CD14-positive monocyte (primary cell): ENCODE measurements around the gene DYNLT1. TPM values are rescaled to one million over a fixed set of nuclear protein-coding genes. Genes with fewer than 3 reads are reported as not detected.
"Not testable (repeated sequence)": the region's sequence is repeated elsewhere in the genome, so short reads cannot be mapped to it uniquely, and the experiment has no call there.

ENCODE experiments used
- DNase-seq, 3 donors: peaks; one replicate each; pipeline ENCODE4 v3.0.0-alpha.2; 2011 to 2022
- H2AFZ ChIP-seq: 2 replicates; pipeline ENCODE4 v1.6.0; 2012; ENCODE audit warnings: mild to moderate bottlenecking, low read depth, low read length, inconsistent platforms; ENCODE audit not compliant: insufficient read depth, poor library complexity, severe bottlenecking
- H3K27ac ChIP-seq, 2 donors: 1 replicate in 1 of 2; 2 replicates in 1 of 2; pipeline ENCODE4 v1.5.1; 2012 to 2013; ENCODE audit warnings: low read length in 2 of 2, control low read depth in 1 of 2, inconsistent platforms in 1 of 2, low read depth in 1 of 2, mild to moderate bottlenecking in 1 of 2
- H3K27me3 ChIP-seq, 2 donors: one replicate each; pipeline versions ENCODE4 v1.6.0 to v1.6.1; 2011 to 2013; ENCODE audit warnings: low read length in 2 of 2; ENCODE audit not compliant: control insufficient read depth in 2 of 2, insufficient read depth in 2 of 2
- H3K36me3 ChIP-seq, 2 donors: replicated peaks in 1 of 2; 1 replicate in 1 of 2; 2 replicates in 1 of 2; pipeline versions ENCODE4 v1.5.1 to v1.6.1; 2012 to 2013; ENCODE audit warnings: low read length in 2 of 2, control low read depth in 1 of 2, inconsistent platforms in 1 of 2, mild to moderate bottlenecking in 1 of 2; ENCODE audit not compliant: insufficient read depth in 2 of 2, control insufficient read depth in 1 of 2
- H3K4me1 ChIP-seq, 2 donors: 1 replicate in 1 of 2; 2 replicates in 1 of 2; pipeline versions ENCODE4 v1.5.1 to v1.6.1; 2012 to 2013; ENCODE audit warnings: low read length in 2 of 2, control low read depth in 1 of 2, inconsistent platforms in 1 of 2, mild to moderate bottlenecking in 1 of 2, moderate library complexity in 1 of 2; ENCODE audit not compliant: insufficient read depth in 2 of 2, control insufficient read depth in 1 of 2
- H3K4me2 ChIP-seq: replicated peaks from 2 replicates; pipeline ENCODE3; 2012; ENCODE audit warnings: low read length, moderate library complexity, mild to moderate bottlenecking; ENCODE audit not compliant: poor library complexity, severe bottlenecking; ENCODE audit errors: extremely low read depth
- H3K4me3 ChIP-seq, 3 experiments: fragments of 200-600 bp in 1 of 3; sonication (generic) in 1 of 3; replicated peaks in 1 of 3; 1 replicate in 2 of 3; 2 replicates in 1 of 3; pipeline ENCODE4 v1.5.1; 2011 to 2013; ENCODE audit warnings: low read length in 3 of 3, mild to moderate bottlenecking in 3 of 3, control low read depth in 2 of 3, low read depth in 2 of 3, inconsistent platforms in 1 of 3, moderate library complexity in 1 of 3
- H3K79me2 ChIP-seq: 2 replicates; pipeline ENCODE4 v1.6.0; 2012; ENCODE audit warnings: mild to moderate bottlenecking, control low read depth, inconsistent platforms, low read length, moderate library complexity; ENCODE audit not compliant: insufficient read depth
- H3K9ac ChIP-seq: 2 replicates; pipeline ENCODE4 v1.6.0; 2017; ENCODE audit warnings: low read length, mild to moderate bottlenecking; ENCODE audit not compliant: insufficient read depth, poor library complexity, severe bottlenecking
- H3K9me3 ChIP-seq, 2 donors: replicated peaks in 1 of 2; 1 replicate in 1 of 2; 2 replicates in 1 of 2; pipeline versions ENCODE4 v1.5.1 to v1.6.1; 2012 to 2013; ENCODE audit warnings: low read length in 2 of 2, control low read depth in 1 of 2; ENCODE audit not compliant: control insufficient read depth in 1 of 2, insufficient read depth in 1 of 2
- H4K20me1 ChIP-seq: 2 replicates; pipeline ENCODE4 v1.6.0; 2012; ENCODE audit warnings: mild to moderate bottlenecking, low read length, control low read depth, moderate library complexity; ENCODE audit not compliant: insufficient read depth
- H3K27ac Mint-ChIP-seq, 7 donors: one replicate each; pipeline ENCODE4 v1.8.0; 2020; ENCODE audit warnings: mild to moderate bottlenecking in 7 of 7, mixed read lengths in 7 of 7, moderate library complexity in 6 of 7, inconsistent platforms in 2 of 7
- H3K27me3 Mint-ChIP-seq, 3 donors: one replicate each; pipeline ENCODE4 v1.8.0; 2021 to 2022; ENCODE audit warnings: low read depth in 3 of 3, mild to moderate bottlenecking in 3 of 3, mixed read lengths in 3 of 3, moderate library complexity in 3 of 3, inconsistent platforms in 1 of 3
- H3K36me3 Mint-ChIP-seq, 2 donors: one replicate each; pipeline ENCODE4 v1.8.0; 2020; ENCODE audit warnings: mixed read lengths in 2 of 2, inconsistent platforms in 1 of 2, mild to moderate bottlenecking in 1 of 2
- H3K4me1 Mint-ChIP-seq: one replicate; pipeline ENCODE4 v1.8.0; 2020; ENCODE audit warnings: mild to moderate bottlenecking, mixed read lengths
- H3K4me3 Mint-ChIP-seq, 2 donors: one replicate each; pipeline ENCODE4 v1.8.0; 2020; ENCODE audit warnings: mild to moderate bottlenecking in 2 of 2, mixed read lengths in 2 of 2, moderate library complexity in 1 of 2
- H3K9me3 Mint-ChIP-seq, 7 donors: one replicate each; pipeline ENCODE4 v1.8.0; 2020 to 2022; ENCODE audit warnings: mixed read lengths in 7 of 7, mild to moderate bottlenecking in 6 of 7, moderate library complexity in 6 of 7, inconsistent platforms in 2 of 7
- CTCF ChIP-seq: fragments of 200-600 bp; IDR thresholded peaks from one replicate; pipeline ENCODE4 v1.8.0; 2022; ENCODE audit warnings: antibody characterized with exemption, mild to moderate bottlenecking
- WGBS: methylation state at CpG from one replicate; pipeline ENCODE4 v1.1.5; 2013; ENCODE audit warnings: missing lambda C conversion rate; ENCODE audit not compliant: insufficient coverage; 5-methylcytosine and 5-hydroxymethylcytosine counted together
- intact Hi-C, 2 donors: fragments of 100-400 bp; cut with micrococcal nuclease; formaldehyde crosslinking; loops; one replicate each; pipeline versions ENCODE4 v1.15.0 to v1.15.1; 2023
- polyA plus RNA-seq, 3 donors: library from polyadenylated mRNA; depleted of rRNA in 1 of 3; unstranded in 2 of 3; stranded (reverse) in 1 of 3; fragments of 300-500 nt in 2 of 3; fragments of >200 nt in 1 of 3; fragmentation: Illumina TruSeq in 2 of 3; gene quantifications; 1 replicate in 2 of 3; 2 replicates in 1 of 3; pipeline ENCODE4 v1.2.3, GENCODE V29; 2012 to 2021

Gene DYNLT1
- polyA plus RNA-seq, 3 donors = 248 to 287 (median 286) TPM

- peaks cover 0 to 9% (median 0%) of the 10 kb centered on the region in 3 donors for H3K27me3 Mint-ChIP-seq
- H3K36me3 Mint-ChIP-seq = peaks cover 0 to 4% of the 10 kb centered on the region in 2 donors
- H3K36me3 ChIP-seq = no peaks in the 10 kb centered on the region
- H3K4me2 ChIP-seq = peak overlapping the region; percentile 26
- no peak for TF ChIP-seq CTCF
- H3K9me3 ChIP-seq = no peaks in the 10 kb centered on the region
- H3K9ac ChIP-seq = peak overlapping the region; percentile 72
- H4K20me1 ChIP-seq = no peaks in the 10 kb centered on the region
- H3K27me3 ChIP-seq = no peaks in the 10 kb centered on the region
- H3K27ac ChIP-seq = peak overlapping the region; percentile 89 to 98
- no peaks in the 10 kb centered on the region for H3K9me3 Mint-ChIP-seq
- H3K4me1 ChIP-seq = peaks cover 57 to 62% of the 10 kb centered on the region in 2 donors
- peak; percentile 94 to 97 (median 96) for DNase-seq
- peak overlapping the region in 1 of 2 donors; percentile 72 for H3K4me3 Mint-ChIP-seq
- intact Hi-C loops = loop anchor here in 1 of 2 donors (10.0 kb wide), 1 partner anchor 600 kb away; no protein-coding TSS in a partner anchor
- H3K79me2 ChIP-seq = no peaks in the 10 kb centered on the region
- peak overlapping the region; percentile 96 to 100 (median 98) for H3K27ac Mint-ChIP-seq
- peak overlapping the region in 1 of 3 experiments; percentile 17 for H3K4me3 ChIP-seq
- WGBS = 33% methylated on average over 3 of the region's 6 CpGs
- H3K4me1 Mint-ChIP-seq = peaks cover 62% of the 10 kb centered on the region
- H2AFZ ChIP-seq = no peak overlapping the region
Measured at GRCh38 chr6:158654498-158654897, 10.0 kb upstream of the DYNLT1 start.

DNA sequence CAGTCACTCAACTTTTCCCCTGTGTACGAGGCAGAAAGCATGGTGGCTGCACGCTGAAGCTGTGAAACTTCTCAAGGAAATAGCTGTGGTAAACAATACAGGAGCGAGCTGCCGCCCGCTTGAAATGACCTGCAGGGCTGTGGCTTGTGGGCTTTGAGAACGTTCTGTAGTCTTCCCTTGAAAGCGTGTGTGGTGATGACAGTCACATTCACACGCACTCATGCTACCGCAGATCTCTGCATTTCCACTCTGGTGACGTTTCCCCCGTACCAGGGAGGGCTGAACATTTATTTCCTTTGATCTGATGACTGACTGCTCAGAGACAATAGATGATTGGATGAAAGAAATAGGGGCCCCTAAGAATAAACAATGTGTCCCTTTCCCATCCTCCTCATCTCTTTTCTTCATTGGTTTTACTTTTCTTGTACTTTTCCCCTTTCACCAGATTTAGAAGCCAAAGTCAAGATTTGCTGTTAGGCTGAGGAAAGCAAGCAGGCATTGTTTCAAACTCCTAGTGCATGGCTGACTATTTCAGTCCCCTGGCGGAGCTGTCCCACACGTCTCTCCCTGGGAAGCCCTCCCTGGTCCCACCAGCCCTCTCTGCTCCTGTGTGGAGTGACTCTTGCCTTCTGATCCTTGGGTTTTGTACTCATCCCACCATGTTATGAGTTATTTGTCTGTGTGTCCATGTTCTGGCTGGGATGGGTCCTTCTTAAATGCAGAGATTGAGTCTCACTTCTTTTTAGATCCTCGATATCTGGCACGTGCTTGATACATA lies 9.2 kb upstream of the DYNLT1 start:
- peaks cover 64 to 69% of the 10 kb centered on the region in 2 donors for H3K4me1 ChIP-seq
- H3K27me3 Mint-ChIP-seq = peaks cover 0 to 9% (median 0%) of the 10 kb centered on the region in 3 donors
- intact Hi-C loops = loop anchor here in 1 of 2 donors (10.0 kb wide), 1 partner anchor 599 kb away; no protein-coding TSS in a partner anchor
- peaks cover 0 to 4% of the 10 kb centered on the region in 2 donors for H3K36me3 Mint-ChIP-seq
- H3K79me2 ChIP-seq = no peaks in the 10 kb centered on the region
- H3K9me3 Mint-ChIP-seq = no peaks in the 10 kb centered on the region
- peak overlapping the region; percentile 72 for H3K9ac ChIP-seq
- no peaks in the 10 kb centered on the region for H3K27me3 ChIP-seq
- peak overlapping the region; percentile 60 to 67 for H3K4me3 Mint-ChIP-seq
- no peaks in the 10 kb centered on the region for H4K20me1 ChIP-seq
- TF ChIP-seq CTCF = no peak
- DNase-seq = peak; percentile 89 to 92 (median 90)
- H3K4me3 ChIP-seq = peak overlapping the region in 1 of 3 experiments; percentile 31
- H3K9me3 ChIP-seq = no peaks in the 10 kb centered on the region
- peak overlapping the region; percentile 96 to 100 (median 98) for H3K27ac Mint-ChIP-seq
- H2AFZ ChIP-seq = no peak overlapping the region
- peak overlapping the region; percentile 89 to 98 for H3K27ac ChIP-seq
- H3K4me1 Mint-ChIP-seq = peaks cover 68% of the 10 kb centered on the region
- WGBS = 33% methylated on average over 9 of the region's 15 CpGs
- H3K36me3 ChIP-seq = no peaks in the 10 kb centered on the region
- H3K4me2 ChIP-seq = peak overlapping the region; percentile 38

GRCh38 chr6:158651981-158652737 lies 7.6 kb upstream of the DYNLT1 start:
- WGBS = 64% methylated on average over 6 of the region's 17 CpGs
- not testable (repeated sequence) for H3K27me3 Mint-ChIP-seq, H3K9me3 ChIP-seq, DNase-seq, H3K27me3 ChIP-seq, H3K36me3 Mint-ChIP-seq, H4K20me1 ChIP-seq, H3K4me2 ChIP-seq, H3K4me3 ChIP-seq, H2AFZ ChIP-seq, H3K79me2 ChIP-seq, H3K36me3 ChIP-seq, H3K9me3 Mint-ChIP-seq
- Histone ChIP-seq H3K27ac (peak overlapping the region; percentile 89 to 98), H3K4me1 (peaks cover 63 to 69% of the 10 kb centered on the region in 2 donors), H3K9ac (peak overlapping the region; percentile 72)
- peak overlapping the region; percentile 96 to 100 (median 98) for H3K27ac Mint-ChIP-seq
- H3K4me1 Mint-ChIP-seq = peaks cover 69% of the 10 kb centered on the region
- H3K4me3 Mint-ChIP-seq = peak overlapping the region in 1 of 2 donors; percentile 45
- intact Hi-C loops = loop anchor here in 1 of 2 donors (10.0 kb wide), 1 partner anchor 597 kb away; no protein-coding TSS in a partner anchor
